ENCODE measurements around the gene FGGY.

Gene FGGY

GRCh38 chr1:59384443-59384842, 87.5 kb downstream of the FGGY start:
- DNase-seq (ENCODE audit: low spot score): no peak

GRCh38 chr1:59388191-59388590, 91.3 kb downstream of the FGGY start:
- no peak for DNase-seq (ENCODE audit: low spot score)

- DNase-seq (ENCODE audit: low spot score): no peak
These were observed 93.0 kb downstream of the FGGY start for GRCh38 chr1:59389847-59390246.

GRCh38 chr1:59390307-59390706, 93.4 kb downstream of the FGGY start:
- no peak for DNase-seq (ENCODE audit: low spot score)

- no peak for DNase-seq (ENCODE audit: low spot score)
These were observed 94.6 kb downstream of the FGGY start for GRCh38 chr1:59391212-59392179.

GRCh38 chr1:59393211-59394180, 96.6 kb downstream of the FGGY start:
- DNase-seq (ENCODE audit: low spot score): peak; percentile 41

GRCh38 chr1:59394706-59395425, 98.0 kb downstream of the FGGY start:
- no peak for DNase-seq (ENCODE audit: low spot score)

- DNase-seq (ENCODE audit: low spot score): no peak
These were observed 99.5 kb downstream of the FGGY start for GRCh38 chr1:59396387-59396786.

- no peak for DNase-seq (ENCODE audit: low spot score)
These were observed 100.4 kb downstream of the FGGY start for GRCh38 chr1:59397139-59397858.

- no peak for DNase-seq (ENCODE audit: low spot score)
These were observed 102.7 kb downstream of the FGGY start for GRCh38 chr1:59399642-59400041.

- DNase-seq (ENCODE audit: low spot score): no peak
These were observed 104.7 kb downstream of the FGGY start for GRCh38 chr1:59401581-59401980.

GRCh38 chr1:59404796-59405195, 107.9 kb downstream of the FGGY start:
- no peak for DNase-seq (ENCODE audit: low spot score)

- no peak for DNase-seq (ENCODE audit: low spot score)
These were observed 109.7 kb downstream of the FGGY start for GRCh38 chr1:59406437-59407164.

GRCh38 chr1:59408608-59409240, 111.8 kb downstream of the FGGY start:
- no peak for DNase-seq (ENCODE audit: low spot score)

- DNase-seq (ENCODE audit: low spot score): no peak
These were observed 112.7 kb downstream of the FGGY start for GRCh38 chr1:59409549-59409948.

- DNase-seq (ENCODE audit: low spot score): no peak
These were observed 113.1 kb downstream of the FGGY start for GRCh38 chr1:59409986-59410385.

- DNase-seq (ENCODE audit: low spot score): no peak
These were observed 113.6 kb downstream of the FGGY start for GRCh38 chr1:59410457-59410856.

GRCh38 chr1:59411147-59411546, 114.3 kb downstream of the FGGY start:
- no peak for DNase-seq (ENCODE audit: low spot score)

- DNase-seq (ENCODE audit: low spot score): no peak
These were observed 115.9 kb downstream of the FGGY start for GRCh38 chr1:59412718-59413326.

GRCh38 chr1:59413327-59413720, 116.4 kb downstream of the FGGY start:
- no peak for DNase-seq (ENCODE audit: low spot score)
